Measurements from ENCODE around the gene MYO18A.

MYO18A gene

GRCh38 chr17:29145289-29146073 lies 34.7 kb downstream of the MYO18A start:
- DNase-seq: peak; percentile 10

GRCh38 chr17:29143894-29144293 lies 36.3 kb downstream of the MYO18A start:
- DNase-seq: no peak

- no peak for DNase-seq
These were observed 38.7 kb downstream of the MYO18A start for GRCh38 chr17:29141514-29141876.

- DNase-seq: peak; percentile 7
These were observed 39.3 kb downstream of the MYO18A start for GRCh38 chr17:29140631-29141513.

- no peak for DNase-seq
These were observed 40.1 kb downstream of the MYO18A start for GRCh38 chr17:29140051-29140621.

- no peak for DNase-seq
These were observed 41.1 kb downstream of the MYO18A start for GRCh38 chr17:29138971-29139691.

- no peak for DNase-seq
These were observed 41.8 kb downstream of the MYO18A start for GRCh38 chr17:29138184-29138955.

- DNase-seq: no peak
These were observed 43.0 kb downstream of the MYO18A start for GRCh38 chr17:29136998-29137730.

- no peak for DNase-seq
These were observed 44.7 kb downstream of the MYO18A start for GRCh38 chr17:29135464-29135863.

GRCh38 chr17:29133121-29133713 lies 47.0 kb downstream of the MYO18A start:
- DNase-seq: no peak

GRCh38 chr17:29131814-29132682 lies 48.1 kb downstream of the MYO18A start:
- no peak for DNase-seq

- DNase-seq: no peak
These were observed 50.5 kb downstream of the MYO18A start for GRCh38 chr17:29129731-29130130.

GRCh38 chr17:29127840-29128239 lies 52.4 kb downstream of the MYO18A start:
- DNase-seq: no peak

- no peak for DNase-seq
These were observed 53.8 kb downstream of the MYO18A start for GRCh38 chr17:29126268-29126930.

- no peak for DNase-seq
These were observed 54.5 kb downstream of the MYO18A start for GRCh38 chr17:29125651-29126050.

GRCh38 chr17:29124925-29125273 lies 55.3 kb downstream of the MYO18A start:
- no peak for DNase-seq

GRCh38 chr17:29124135-29124924 lies 55.9 kb downstream of the MYO18A start:
- DNase-seq: no peak

- no peak for DNase-seq
These were observed 57.1 kb downstream of the MYO18A start for GRCh38 chr17:29123111-29123510.

- DNase-seq: no peak
These were observed 58.8 kb downstream of the MYO18A start for GRCh38 chr17:29121442-29121841.
